GM12874 (cell line): ENCODE measurements around the gene FTO.

ENCODE experiments used
- CTCF ChIP-seq: IDR thresholded peaks from 2 replicates; pipeline ENCODE4 v1.5.1; 2011; ENCODE audit warnings: low read depth, mild to moderate bottlenecking, control low read depth, low read length, moderate library complexity; ENCODE audit not compliant: insufficient read depth

FTO gene

GRCh38 chr16:53690771-53691170 is 13.2 kb upstream of the FTO start:
- TF ChIP-seq CTCF, result no peak

GRCh38 chr16:53692146-53692545 is 11.8 kb upstream of the FTO start:
- no peak for TF ChIP-seq CTCF

- no peak for TF ChIP-seq CTCF
These were observed 10.6 kb upstream of the FTO start for GRCh38 chr16:53693320-53693719.

- no peak for TF ChIP-seq CTCF
These were observed 8.9 kb upstream of the FTO start for GRCh38 chr16:53695070-53695469.

- no peak for TF ChIP-seq CTCF
These were observed 473 bp downstream of the FTO start for GRCh38 chr16:53704445-53704813.

GRCh38 chr16:53707671-53708070 is 3.7 kb downstream of the FTO start:
- TF ChIP-seq CTCF, result no peak

- TF ChIP-seq CTCF, result no peak
These were observed 4.5 kb downstream of the FTO start for GRCh38 chr16:53708490-53708889.

GRCh38 chr16:53711390-53711789 is 7.4 kb downstream of the FTO start:
- TF ChIP-seq CTCF, result no peak
